K562 (cell line): Measurements from ENCODE around the gene TCEA3. TPM values are rescaled to one million over a fixed set of nuclear protein-coding genes. Genes with fewer than 3 reads are reported as not detected.

Experiments
- ARID3B ChIP-seq: fragments of 250-450 bp; sonication (Bioruptor Pico); IDR thresholded peaks from 2 replicates; pipeline ENCODE4 v1.4.0; 2020; ENCODE audit warnings: borderline replicate concordance
- BCOR ChIP-seq: fragments of 450-650 bp; IDR thresholded peaks from 2 replicates; pipeline ENCODE4 v1.6.1; 2016
- BDP1 ChIP-seq: IDR thresholded peaks from 3 replicates; pipeline ENCODE4 v1.6.1; 2011; ENCODE audit not compliant: insufficient read length, insufficient read depth
- CBX2 ChIP-seq: fragments of 200-600 bp; sonication (generic); IDR thresholded peaks from one replicate; pipeline ENCODE4 v1.6.1; 2012; ENCODE audit warnings: mild to moderate bottlenecking, low read length, inconsistent platforms; ENCODE audit not compliant: insufficient read depth, poor library complexity, severe bottlenecking
- CHD2 ChIP-seq: IDR thresholded peaks from 2 replicates; pipeline ENCODE4 v1.6.1; 2011; ENCODE audit warnings: low read depth, low read length
- CREB1 ChIP-seq, 2 experiments: sonication (generic) in 1 of 2; formaldehyde crosslinking in 1 of 2; IDR thresholded peaks; 2 replicates each; pipeline versions ENCODE4 v1.6.1 to v1.8.0; 2012 to 2022; ENCODE audit warnings: inconsistent platforms in 1 of 2, mild to moderate bottlenecking in 1 of 2, missing genetic modification reagents in 1 of 2, moderate library complexity in 1 of 2
- CREB3 ChIP-seq: fragments of 450-650 bp; conservative IDR thresholded peaks from 2 replicates; pipeline ENCODE4 v1.6.1; 2016; ENCODE audit warnings: missing genetic modification characterization, low read depth, mild to moderate bottlenecking, missing compliant biosample characterization, moderate library complexity
- EHMT2 ChIP-seq: fragments of 450-650 bp; IDR thresholded peaks from 2 replicates; pipeline ENCODE4 v1.6.1; 2018; ENCODE audit warnings: antibody characterized with exemption
- FIP1L1 ChIP-seq: fragments of 200-400 bp; formaldehyde crosslinking; IDR thresholded peaks from 2 replicates; pipeline ENCODE4 v1.6.1; 2018; ENCODE audit warnings: mild to moderate bottlenecking, low read depth, low read length; ENCODE audit not compliant: poor library complexity, severe bottlenecking
- FOXJ2 ChIP-seq: fragments of 200-800 bp; sonication (Bioruptor generic); IDR thresholded peaks from 2 replicates; pipeline ENCODE4 v1.6.1; 2016; ENCODE audit warnings: missing genetic modification characterization, missing compliant biosample characterization
- HNRNPLL ChIP-seq: fragments of 200-400 bp; formaldehyde crosslinking; IDR thresholded peaks from 2 replicates; pipeline ENCODE4 v1.6.1; 2017; ENCODE audit warnings: low read length, low read depth, mild to moderate bottlenecking; ENCODE audit not compliant: poor library complexity, severe bottlenecking
- KHSRP ChIP-seq: fragments of 450-650 bp; IDR thresholded peaks from 2 replicates; pipeline ENCODE4 v1.6.1; 2017
- MYC ChIP-seq, 2 experiments: fragments of 250-450 bp in 1 of 2; sonication (Bioruptor Pico) in 1 of 2; IDR thresholded peaks; 2 replicates each; pipeline versions ENCODE4 v1.5.1 to v1.6.1; 2012 to 2021; ENCODE audit warnings: low read depth in 2 of 2, borderline replicate concordance in 1 of 2, improper control_type of control experiment in 1 of 2, low read length in 1 of 2, mild to moderate bottlenecking in 1 of 2, moderate library complexity in 1 of 2
- NUFIP1 ChIP-seq: fragments of 450-650 bp; IDR thresholded peaks from 2 replicates; pipeline ENCODE4 v1.6.1; 2018; ENCODE audit not compliant: partially characterized antibody
- PHTF2 ChIP-seq: fragments of 250-450 bp; sonication (Bioruptor Pico); IDR thresholded peaks from 2 replicates; pipeline ENCODE4 v1.5.0; 2021; ENCODE audit warnings: mild to moderate bottlenecking
- POLR2H ChIP-seq: IDR thresholded peaks from 2 replicates; pipeline ENCODE4 v1.6.1; 2016; ENCODE audit warnings: missing genetic modification characterization, low read depth, mild to moderate bottlenecking, control low read depth, missing compliant biosample characterization, moderate library complexity
- RBM14 ChIP-seq: fragments of 200-400 bp; formaldehyde crosslinking; IDR thresholded peaks from 2 replicates; pipeline ENCODE4 v1.6.1; 2018; ENCODE audit warnings: low read depth, mild to moderate bottlenecking, low read length, moderate library complexity, borderline replicate concordance; ENCODE audit not compliant: insufficient read depth
- XRCC4 ChIP-seq: IDR thresholded peaks from one replicate; pipeline ENCODE4 v1.6.1; 2011; ENCODE audit not compliant: insufficient read depth, insufficient read length; ENCODE audit errors: extremely low read depth
- YY1 ChIP-seq, 3 experiments: IDR thresholded peaks; 2 replicates each; pipeline ENCODE4 v1.6.1; 2011; ENCODE audit warnings: low read length in 2 of 3, mild to moderate bottlenecking in 2 of 3, moderate library complexity in 2 of 3, borderline replicate concordance in 1 of 3, control low read depth in 1 of 3, low read depth in 1 of 3; ENCODE audit not compliant: insufficient read depth in 3 of 3, insufficient replicate concordance in 2 of 3, control insufficient read depth in 1 of 3, insufficient read length in 1 of 3; ENCODE audit errors: extremely low read depth in 1 of 3
- ZBTB9 ChIP-seq: fragments of 450-650 bp; formaldehyde crosslinking; IDR thresholded peaks from 2 replicates; pipeline ENCODE4 v1.4.0; 2020; ENCODE audit warnings: mild to moderate bottlenecking, moderate library complexity
- ZNF398 ChIP-seq: fragments of 250-450 bp; sonication (Bioruptor Pico); IDR thresholded peaks from 2 replicates; pipeline ENCODE4 v1.8.0; 2021; ENCODE audit warnings: moderate library complexity, mild to moderate bottlenecking, inconsistent platforms
- polyA plus RNA-seq, 8 experiments: library from polyadenylated mRNA; depleted of rRNA in 4 of 8; stranded (reverse) in 5 of 8; unstranded in 3 of 8; fragments of >200 nt; fragmentation: Nextera tagmentation in 2 of 8; fragmentation: Illumina TruSeq in 1 of 8; extraction: Ambion mirVana in 2 of 8; extraction: Trizol in 1 of 8; gene quantifications; 2 replicates each; pipeline versions ENCODE4 v1.2.1 to v1.2.3, GENCODE V29; 2011 to 2014; ENCODE audit warnings: inconsistent platforms in 1 of 8, missing spikeins in 1 of 8
- total RNA-seq, 7 experiments: library from RNA; depleted of rRNA in 6 of 7; stranded (reverse); fragments of >200 nt in 6 of 7; fragmentation: Illumina TruSeq in 2 of 7; extraction: Trizol in 2 of 7; gene quantifications; 2 replicates each; pipeline versions ENCODE4 v1.2.1 to v1.2.3, GENCODE V29; 2011 to 2021; ENCODE audit warnings: low replicate concordance in 1 of 7

The TCEA3 gene
- total and polyA plus RNA-seq, 9 of the 15 experiments (the other 6 are each of a cell fraction or from before 2014, with no cell fraction given): 0.03 to 0.55 (median 0.36) TPM

GRCh38 chr1:23384312-23385058, 40.1 kb downstream of the TCEA3 start (continued):
- TF ChIP-seq XRCC4: no peak
- TF ChIP-seq BDP1: no peak
- TF ChIP-seq CBX2: no peak
- TF ChIP-seq ZNF398 (CRISPR knock-in tag): no peak
- TF ChIP-seq YY1 (IDR thresholded peaks at IDR 0.05; ENCODE audit: borderline replicate concordance in 1 of 3, control insufficient read depth in 1 of 3, extremely low read depth in 1 of 3, insufficient read depth in 3 of 3, insufficient read length in 1 of 3, insufficient replicate concordance in 2 of 3, low read depth in 1 of 3, low read length in 2 of 3): no peak
- no peak for TF ChIP-seq NUFIP1
- TF ChIP-seq MYC (IDR thresholded peaks at IDR 0.05; ENCODE audit: low read depth, low read length): no peak
- no peak for TF ChIP-seq MYC (CRISPR knock-in tag; IDR thresholded peaks at IDR 0.05; ENCODE audit: borderline replicate concordance, low read depth)
- peak; percentile 81 for TF ChIP-seq BCOR
- TF ChIP-seq FIP1L1: no peak
- TF ChIP-seq RBM14: no peak
- TF ChIP-seq ZBTB9: no peak
- no peak for TF ChIP-seq CREB1 (IDR thresholded peaks at IDR 0.05)
- TF ChIP-seq CREB1 (CRISPR knock-in tag; IDR thresholded peaks at IDR 0.05): no peak
- TF ChIP-seq KHSRP: no peak
- no peak for TF ChIP-seq CREB3 (tag)
- no peak for TF ChIP-seq POLR2H (tag)
- TF ChIP-seq EHMT2: peak; percentile 53; the same call in 1 of the 2 replicates
- TF ChIP-seq FOXJ2 (tag): no peak
- TF ChIP-seq PHTF2 (CRISPR knock-in tag): no peak
- TF ChIP-seq ARID3B: no peak
- no peak for TF ChIP-seq HNRNPLL
- TF ChIP-seq CHD2: no peak
